ENCODE results near the gene KRT222.

KRT222 gene

DNA sequence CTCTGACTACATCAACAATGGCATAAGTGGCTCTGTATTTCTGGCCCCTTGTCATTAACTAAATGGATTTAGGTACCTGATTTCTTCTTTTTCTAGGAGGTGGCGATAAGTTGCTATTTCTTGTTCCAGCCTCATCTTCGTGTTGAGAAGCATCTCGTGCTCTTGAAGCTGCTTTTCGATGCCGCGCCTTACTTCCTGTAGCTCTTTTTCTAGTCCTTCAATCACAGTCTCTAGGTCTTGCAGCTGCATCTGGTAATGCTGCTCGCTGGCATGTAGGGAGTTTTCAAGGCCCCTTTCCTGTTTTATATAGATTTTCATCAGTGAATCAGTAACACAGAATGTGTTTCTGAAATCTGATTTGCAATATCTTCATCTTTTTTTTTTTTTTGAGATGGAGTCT is 5.1 kb downstream of the KRT222 start:
- DNase-seq (ENCODE audit: low read depth in 1 of 2, low spot score in 1 of 2) = no peak

DNA sequence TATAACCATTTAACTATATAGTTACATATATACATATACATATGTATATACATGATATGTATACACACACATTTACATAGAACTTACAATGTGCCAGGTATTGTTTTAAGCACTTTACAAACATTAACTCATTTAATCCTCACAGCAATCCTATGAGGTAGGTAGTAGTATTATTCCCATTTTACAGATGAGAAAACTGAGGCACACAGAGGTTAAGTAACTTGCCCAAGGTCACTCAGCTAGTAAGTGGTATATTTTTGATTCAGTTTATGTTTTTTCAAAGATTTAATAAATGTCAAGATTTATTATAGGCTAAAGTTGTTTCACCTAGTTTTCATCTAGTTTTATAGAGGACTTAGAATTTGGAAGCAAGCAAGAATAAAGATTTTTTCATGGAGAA is 6.6 kb downstream of the KRT222 start:
- no peak for DNase-seq (ENCODE audit: low read depth in 1 of 2, low spot score in 1 of 2)

DNA sequence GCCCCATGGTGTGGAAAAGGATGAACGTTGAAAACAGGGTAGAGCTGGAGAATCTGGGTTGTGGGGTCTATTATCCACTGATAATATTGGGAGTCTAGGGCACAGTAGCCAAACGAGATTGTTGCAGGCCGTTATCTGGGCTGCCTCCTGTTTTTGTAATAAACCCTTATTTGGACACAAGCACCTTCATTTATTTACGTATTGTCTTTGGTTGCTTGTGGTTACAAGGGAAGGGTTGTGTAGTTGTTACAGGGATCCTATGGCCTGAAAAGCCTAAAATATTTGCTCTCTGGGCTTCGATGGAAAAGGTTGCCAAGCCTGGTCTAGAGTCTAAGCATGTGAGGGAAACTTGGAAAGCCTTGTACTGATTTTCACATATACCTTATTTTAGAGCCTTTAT is 13.0 kb downstream of the KRT222 start:
- no peak for DNase-seq (ENCODE audit: low read depth in 1 of 2, low spot score in 1 of 2)

DNA sequence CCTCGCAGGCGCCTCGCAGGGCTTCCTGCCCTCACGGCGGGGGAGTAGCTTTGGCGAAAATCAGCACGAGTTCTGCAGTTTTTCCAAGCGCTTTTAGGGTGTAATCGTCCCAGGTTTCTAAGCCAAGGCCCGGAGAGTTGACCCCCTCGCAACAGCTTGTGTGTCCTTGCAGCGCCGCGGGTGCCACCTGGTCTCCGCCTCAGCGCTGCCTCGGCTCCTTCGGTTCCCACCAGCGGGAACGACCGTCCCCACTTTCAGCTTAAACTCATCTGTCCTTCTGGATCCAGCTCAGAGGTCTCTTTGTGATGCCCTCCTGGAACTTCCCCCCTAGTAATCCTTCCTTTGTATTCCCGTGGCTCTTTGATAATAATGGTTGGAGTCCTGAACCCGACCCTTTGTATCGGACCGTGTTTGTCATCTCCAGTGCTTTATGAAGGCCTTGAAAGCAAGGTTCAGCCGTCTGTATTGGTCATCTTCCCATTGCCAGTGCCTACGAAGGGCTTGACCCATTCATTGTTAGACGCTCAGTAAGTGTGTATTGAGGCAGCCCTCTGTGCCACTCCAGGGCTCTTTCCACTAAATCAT is 16.5 kb downstream of the KRT222 start:
- DNase-seq (ENCODE audit: low read depth in 1 of 2, low spot score in 1 of 2) = no peak

GRCh38 chr17:40647624-40648383 is 17.2 kb downstream of the KRT222 start, which contains the start of gene SMARCE1:
Gene SMARCE1, minus strand, starts transcription at chr17:40647818. Its CDS starts 2,016 bp downstream, at chr17:40645802.
- peak; percentile 50 to 57 for DNase-seq (ENCODE audit: low read depth in 1 of 2, low spot score in 1 of 2)

GRCh38 chr17:40646791-40647623 is 18.0 kb downstream of the KRT222 start:
- no peak for DNase-seq (ENCODE audit: low read depth in 1 of 2, low spot score in 1 of 2)

GRCh38 chr17:40645943-40646342 is 19.0 kb downstream of the KRT222 start:
- no peak for DNase-seq (ENCODE audit: low read depth in 1 of 2, low spot score in 1 of 2)

DNA sequence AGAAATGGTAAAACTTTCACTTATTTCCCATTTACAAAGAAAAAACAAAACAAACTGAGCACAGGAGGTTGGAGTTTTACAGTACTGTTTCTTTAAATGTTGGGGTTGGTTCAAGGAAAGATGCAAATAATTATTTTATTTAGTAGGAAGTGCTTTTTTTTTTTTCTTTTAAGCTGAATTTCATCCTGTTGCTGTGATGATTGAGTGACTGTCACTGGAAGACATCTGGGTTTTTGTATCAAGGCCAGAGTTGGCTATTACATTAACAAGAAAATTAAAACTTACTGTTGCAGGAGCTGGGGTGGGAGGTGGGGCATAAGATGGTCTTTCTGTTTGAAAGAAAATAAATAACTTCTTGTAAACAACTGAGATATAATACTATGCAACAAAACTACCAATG is 19.7 kb downstream of the KRT222 start:
- DNase-seq (ENCODE audit: low read depth in 1 of 2, low spot score in 1 of 2) = no peak

DNA sequence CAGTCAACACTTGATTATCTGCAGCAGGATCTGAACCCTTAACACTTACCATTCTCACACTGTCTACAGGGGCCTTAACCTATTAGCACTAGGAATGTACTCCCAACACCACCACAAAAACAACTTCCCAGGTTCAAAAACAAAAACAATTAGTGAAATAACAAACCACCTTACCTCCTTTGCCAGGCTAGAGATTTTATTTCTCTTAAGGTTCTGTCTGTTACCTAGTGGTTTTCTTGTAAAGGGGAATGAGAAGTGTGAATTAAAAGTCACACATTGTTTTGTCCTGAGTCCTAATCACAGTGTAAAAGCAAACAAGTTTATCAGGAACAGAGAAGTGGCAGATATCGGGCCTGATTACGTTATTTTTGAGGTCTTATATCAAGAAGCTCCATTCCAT is 27.0 kb downstream of the KRT222 start:
- DNase-seq (ENCODE audit: low read depth in 1 of 2, low spot score in 1 of 2) = no peak

DNA sequence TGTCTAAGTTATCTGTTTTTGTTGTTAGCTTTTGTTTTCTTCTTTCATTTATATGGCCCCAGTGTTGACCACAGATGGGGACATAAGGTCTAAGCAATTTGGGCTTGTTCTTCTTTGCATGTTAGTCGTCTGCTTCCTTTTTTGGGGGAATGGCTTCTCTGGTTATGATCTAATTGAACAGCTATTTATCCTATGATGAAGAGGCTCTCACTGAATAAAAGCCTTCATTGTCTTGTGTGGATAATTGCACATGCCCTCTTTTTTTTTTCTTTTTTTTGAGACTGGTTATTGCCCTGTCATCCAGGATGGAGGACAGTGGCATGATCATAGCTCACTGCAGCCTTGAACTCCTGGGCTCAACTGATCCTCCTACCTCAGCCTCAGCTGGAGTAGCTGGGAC is 31.1 kb downstream of the KRT222 start:
- DNase-seq (ENCODE audit: low read depth in 1 of 2, low spot score in 1 of 2) = no peak

- no peak for DNase-seq (ENCODE audit: low read depth in 1 of 2, low spot score in 1 of 2)
Observed at GRCh38 chr17:40632216-40632615, 32.8 kb downstream of the KRT222 start.

- no peak for DNase-seq (ENCODE audit: low read depth in 1 of 2, low spot score in 1 of 2)
Observed at GRCh38 chr17:40629842-40630241, 35.1 kb downstream of the KRT222 start.

DNA sequence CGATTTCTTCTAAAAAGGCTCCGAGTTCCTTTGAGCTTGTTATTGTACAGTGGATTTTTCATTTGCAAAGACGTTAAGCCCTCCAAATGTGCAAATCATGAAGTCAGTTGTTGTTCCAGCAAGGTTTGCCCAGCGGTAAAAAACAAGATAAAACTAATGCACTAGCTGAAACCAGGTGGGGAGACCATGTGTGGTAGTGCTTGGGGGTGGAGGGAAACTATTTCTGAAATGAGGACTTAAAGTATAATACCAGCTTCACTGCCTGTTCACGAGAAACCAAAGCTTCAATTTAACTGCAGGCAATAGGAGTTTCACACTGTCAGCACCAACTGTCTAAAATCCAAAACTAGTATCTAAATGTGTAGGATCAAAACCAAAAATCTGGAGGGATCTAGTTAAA is 39.7 kb downstream of the KRT222 start:
- DNase-seq (ENCODE audit: low read depth in 1 of 2, low spot score in 1 of 2) = no peak

DNA sequence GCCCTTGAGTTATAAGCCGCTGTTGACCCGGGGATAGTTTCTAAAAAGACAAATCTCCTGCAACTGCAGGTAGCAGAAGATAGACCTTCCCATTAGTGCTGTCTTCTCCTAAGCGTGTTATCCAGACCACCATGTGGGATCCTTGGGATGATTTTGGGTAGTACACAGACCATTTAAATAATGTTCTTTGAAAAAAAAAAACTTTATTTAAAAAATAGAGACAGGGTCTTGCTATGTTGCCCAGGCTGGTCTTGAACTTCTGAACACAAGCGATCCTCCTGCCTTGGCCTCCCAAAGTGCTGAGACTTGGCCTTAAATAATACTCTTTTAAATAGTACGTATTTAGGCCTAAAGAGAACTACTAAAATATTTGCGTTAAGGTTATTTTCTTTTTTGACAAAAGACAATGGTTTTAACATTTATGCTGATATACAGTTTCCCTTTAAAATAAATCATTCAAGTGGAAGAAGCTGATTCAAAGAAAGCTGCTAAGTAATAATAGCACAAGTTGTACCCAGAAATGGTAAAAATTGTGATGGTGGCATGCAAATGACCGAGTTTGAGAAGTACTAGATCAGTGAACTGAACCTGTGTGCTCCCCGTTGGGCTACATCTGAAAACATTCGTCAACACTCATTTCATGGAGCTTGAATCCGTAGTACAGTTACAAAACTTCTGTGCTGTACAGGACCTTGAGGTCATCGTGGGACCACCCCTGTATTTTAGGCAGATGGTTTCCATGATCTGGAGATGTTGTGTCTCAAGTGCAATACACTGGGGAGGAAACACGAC is 41.4 kb downstream of the KRT222 start:
- DNase-seq (ENCODE audit: low read depth in 1 of 2, low spot score in 1 of 2) = no peak

DNA sequence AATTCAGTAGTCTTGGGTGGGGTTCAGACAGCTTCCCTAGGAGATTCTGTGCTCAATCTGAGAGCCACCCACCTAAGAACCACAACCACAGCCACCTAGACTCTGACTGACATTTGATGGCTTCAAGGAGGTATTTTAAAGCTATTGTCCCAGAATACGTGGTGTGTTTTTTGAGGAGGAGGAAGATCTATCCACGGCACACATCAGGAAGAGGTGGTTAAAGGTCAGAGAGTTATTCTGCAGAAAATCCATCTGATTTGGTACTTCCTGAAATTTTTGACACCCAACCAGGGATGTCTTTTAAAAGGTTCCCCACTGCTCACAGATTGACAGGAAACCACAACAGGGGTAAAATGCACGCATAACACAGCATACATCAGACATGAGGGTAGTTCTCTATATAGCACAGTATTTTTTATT is 42.5 kb downstream of the KRT222 start:
- no peak for DNase-seq (ENCODE audit: low read depth in 1 of 2, low spot score in 1 of 2)

DNA sequence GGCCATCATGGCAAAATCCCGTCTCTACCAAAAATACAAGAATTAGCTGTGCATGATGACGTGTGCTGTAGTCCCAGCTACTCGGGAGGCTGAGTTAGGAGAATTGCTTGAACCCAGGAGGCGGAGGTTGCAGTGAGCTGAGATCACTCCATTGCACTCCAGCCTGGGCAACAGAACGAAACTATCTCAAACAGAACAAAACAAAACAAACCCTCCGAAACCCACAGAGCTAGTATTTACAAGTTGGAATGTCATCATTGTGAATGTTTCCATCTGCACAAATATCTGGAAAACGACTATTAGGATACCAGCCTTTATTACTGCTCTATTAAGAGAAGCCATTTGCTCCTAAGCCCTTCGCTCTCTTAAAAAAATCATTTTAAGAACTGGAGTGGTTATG is 43.4 kb downstream of the KRT222 start:
- DNase-seq (ENCODE audit: low read depth in 1 of 2, low spot score in 1 of 2) = no peak

- DNase-seq (ENCODE audit: low read depth in 1 of 2, low spot score in 1 of 2) = no peak
Observed at GRCh38 chr17:40621019-40621418, 44.0 kb downstream of the KRT222 start.

GRCh38 chr17:40618754-40619625 is 46.0 kb downstream of the KRT222 start:
- DNase-seq (ENCODE audit: low read depth in 1 of 2, low spot score in 1 of 2) = no peak

DNA sequence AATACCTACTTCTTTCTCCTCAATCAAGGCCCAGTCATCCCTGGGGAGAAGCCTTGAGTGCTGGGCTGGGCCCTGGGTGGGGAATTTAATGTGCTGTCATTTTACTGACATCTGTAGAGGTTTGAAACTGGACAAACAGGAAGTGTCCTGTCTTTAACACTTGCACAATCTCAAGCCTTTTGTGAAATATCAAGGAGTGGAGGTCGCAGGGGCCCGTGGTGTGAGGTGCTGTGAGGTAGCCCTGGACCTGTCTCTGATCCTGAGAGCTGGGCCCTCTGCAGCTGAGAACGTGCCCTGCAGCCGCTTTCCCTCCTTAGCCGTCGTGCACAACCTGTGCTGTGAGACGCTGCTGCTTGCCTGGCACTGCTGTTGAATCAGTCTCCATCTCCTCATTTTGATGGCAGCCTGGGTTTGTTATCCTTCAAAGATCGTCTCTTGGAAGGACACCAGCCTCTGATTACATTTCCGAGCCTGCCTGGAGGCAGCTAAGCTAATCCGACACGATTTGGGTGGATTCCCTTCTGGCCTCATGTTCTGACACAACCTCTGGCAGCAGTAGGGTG is 47.2 kb downstream of the KRT222 start:
- DNase-seq (ENCODE audit: low read depth in 1 of 2, low spot score in 1 of 2) = no peak

DNA sequence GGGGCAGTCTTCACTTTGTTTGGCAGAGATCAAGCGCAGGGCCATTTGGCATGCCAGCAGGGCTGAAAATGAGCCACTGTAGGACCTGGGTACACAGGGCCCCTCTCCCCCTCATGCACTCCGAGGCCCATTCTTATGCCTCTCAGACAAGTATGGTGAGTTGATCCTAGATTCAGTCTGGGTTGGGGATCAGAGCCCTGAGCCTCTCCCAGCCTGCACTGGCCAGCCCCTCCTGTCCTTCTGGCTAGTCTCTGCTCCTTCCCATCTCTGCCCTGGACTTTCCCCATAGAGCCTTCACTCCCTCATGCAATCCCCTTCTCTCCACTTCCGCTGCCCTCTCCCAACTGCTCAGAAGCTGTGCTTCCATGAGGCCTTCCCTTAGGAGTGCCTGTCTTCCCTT is 48.4 kb downstream of the KRT222 start:
- no peak for DNase-seq (ENCODE audit: low read depth in 1 of 2, low spot score in 1 of 2)

All from stimulated activated CD4-positive, alpha-beta T cell treated with anti-CD3 and anti-CD28 coated beads, Interleukin-15, amount 100 ng/mL, for 1 hour (primary cell).